ENCODE results near the gene CDC42BPB. TPM values are rescaled to one million over a fixed set of nuclear protein-coding genes. Genes with fewer than 3 reads are reported as not detected.

The CDC42BPB gene
- total RNA-seq, 1 experiment from 2014 or later = 103 TPM

DNA sequence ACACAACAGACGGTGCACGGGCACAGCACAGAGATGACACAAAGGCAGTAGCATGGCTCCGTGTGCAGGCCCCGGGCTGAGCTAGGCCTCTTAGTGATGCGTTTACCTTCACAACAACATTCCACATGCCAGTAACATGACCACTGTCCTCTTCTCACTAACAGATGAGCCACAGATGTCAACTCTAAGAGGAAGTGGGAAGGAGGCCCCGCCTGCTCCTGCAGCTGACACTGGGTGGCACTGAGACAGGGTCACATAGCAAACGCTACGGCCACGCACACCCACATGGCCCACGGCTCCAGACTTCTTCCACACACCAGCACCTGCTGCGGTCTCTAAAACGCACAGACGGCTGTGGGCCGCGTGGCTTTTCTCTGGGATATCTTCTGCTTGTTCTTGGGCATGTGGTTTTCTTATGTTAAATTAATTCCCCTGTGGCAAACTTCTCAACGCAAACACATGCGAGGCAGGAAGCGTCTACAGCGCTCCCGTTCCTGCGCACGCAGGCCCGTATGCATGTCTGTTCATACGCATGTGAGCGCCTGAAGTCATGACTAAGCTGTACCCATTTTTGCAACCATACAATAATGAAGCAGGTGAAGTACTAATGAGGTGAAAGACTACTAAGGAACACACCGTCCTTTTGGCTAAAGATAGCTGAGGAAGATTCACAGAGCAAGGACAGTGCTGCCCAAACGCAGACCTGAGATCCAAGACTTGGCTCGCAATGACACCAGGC, 108.1 kb downstream of the CDC42BPB start:
- H3K4me1 Mint-ChIP-seq = no peaks in the 10 kb centered on the region
- Histone ChIP-seq H2BK5ac (ENCODE audit: insufficient read length, low read length) (no peak overlapping the region), H3K27me3 (ENCODE audit: insufficient read depth, low read length) (no peaks in the 10 kb centered on the region), H3K4me2 (ENCODE audit: insufficient read depth, insufficient read length, low read length) (no peak overlapping the region), H4K5ac (ENCODE audit: insufficient read length, low read depth, low read length) (no peak overlapping the region), H3K9me3 (ENCODE audit: control insufficient read depth, low read depth, low read length) (no peaks in the 10 kb centered on the region), H3K4me1 (ENCODE audit: insufficient read depth, low read length) (no peaks in the 10 kb centered on the region), H2BK120ac (ENCODE audit: low read depth, low read length, poor library complexity, severe bottlenecking) (no peak overlapping the region), H4K8ac (replicated peaks; ENCODE audit: insufficient read length, low read depth, low read length) (no peak overlapping the region), H3K9ac (ENCODE audit: extremely low read depth, insufficient read length, low read length) (no peak overlapping the region), H3K18ac (ENCODE audit: insufficient read length, low read depth, low read length) (no peak overlapping the region), H3K4ac (ENCODE audit: low read depth, low read length) (no peak overlapping the region), H4K20me1 (ENCODE audit: control insufficient read depth, insufficient read depth, insufficient read length) (no peaks in the 10 kb centered on the region), H4K91ac (ENCODE audit: insufficient read length, low read depth, low read length) (no peak overlapping the region), H3K14ac (ENCODE audit: insufficient read depth, low read length) (no peak overlapping the region), H2AK5ac (ENCODE audit: insufficient read length, low read length) (no peak overlapping the region), H3K23ac (ENCODE audit: insufficient read length, low read depth, low read length) (no peak overlapping the region), H3T11ph (ENCODE audit: low read length) (no peak overlapping the region), H2BK15ac (ENCODE audit: low read depth, low read length) (no peak overlapping the region), H2BK12ac (ENCODE audit: insufficient read length, low read depth, low read length) (no peak overlapping the region), H3K79me2 (ENCODE audit: insufficient read depth, low read length) (no peaks in the 10 kb centered on the region), H2BK20ac (ENCODE audit: low read depth, low read length, poor library complexity, severe bottlenecking) (no peak overlapping the region), H3K27ac (ENCODE audit: insufficient read length, low read depth, low read length) (no peak overlapping the region), H3K56ac (ENCODE audit: insufficient read length, low read depth, low read length) (no peak overlapping the region), H2AFZ (ENCODE audit: low read length) (no peak overlapping the region), H3K79me1 (ENCODE audit: insufficient read depth, low read depth, low read length, poor library complexity, severe bottlenecking) (no peaks in the 10 kb centered on the region), H3K23me2 (ENCODE audit: insufficient read length, low read depth, low read length, poor library complexity, severe bottlenecking) (no peaks in the 10 kb centered on the region)
- WGBS (ENCODE audit: extremely low coverage, insufficient read length, low lambda C conversion rate) = no CpG with 5 or more reads among the region's 28 CpGs
- peaks cover 34 to 86% (median 82%) of the 10 kb centered on the region in 3 experiments for H3K36me3 Mint-ChIP-seq (ENCODE audit: insufficient read depth in 1 of 3, low read depth in 3 of 3)
- no peak for DNase-seq
- no peaks in the 10 kb centered on the region for H3K9me3 Mint-ChIP-seq
- no peak overlapping the region for H3K4me3 Mint-ChIP-seq
- TF ChIP-seq, protein P1, sequence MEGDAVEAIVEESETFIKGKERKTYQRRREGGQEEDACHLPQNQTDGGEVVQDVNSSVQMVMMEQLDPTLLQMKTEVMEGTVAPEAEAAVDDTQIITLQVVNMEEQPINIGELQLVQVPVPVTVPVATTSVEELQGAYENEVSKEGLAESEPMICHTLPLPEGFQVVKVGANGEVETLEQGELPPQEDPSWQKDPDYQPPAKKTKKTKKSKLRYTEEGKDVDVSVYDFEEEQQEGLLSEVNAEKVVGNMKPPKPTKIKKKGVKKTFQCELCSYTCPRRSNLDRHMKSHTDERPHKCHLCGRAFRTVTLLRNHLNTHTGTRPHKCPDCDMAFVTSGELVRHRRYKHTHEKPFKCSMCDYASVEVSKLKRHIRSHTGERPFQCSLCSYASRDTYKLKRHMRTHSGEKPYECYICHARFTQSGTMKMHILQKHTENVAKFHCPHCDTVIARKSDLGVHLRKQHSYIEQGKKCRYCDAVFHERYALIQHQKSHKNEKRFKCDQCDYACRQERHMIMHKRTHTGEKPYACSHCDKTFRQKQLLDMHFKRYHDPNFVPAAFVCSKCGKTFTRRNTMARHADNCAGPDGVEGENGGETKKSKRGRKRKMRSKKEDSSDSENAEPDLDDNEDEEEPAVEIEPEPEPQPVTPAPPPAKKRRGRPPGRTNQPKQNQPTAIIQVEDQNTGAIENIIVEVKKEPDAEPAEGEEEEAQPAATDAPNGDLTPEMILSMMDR (conservative IDR thresholded peaks at IDR 0.05) = no peak
- H3K27me3 Mint-ChIP-seq (ENCODE audit: low read depth) = no peaks in the 10 kb centered on the region
- peak overlapping the region in 2 of 3 experiments; percentile 40 to 73; a peak in 2 of 7 replicates for H3K27ac Mint-ChIP-seq

Measured in H9 (cell line).